CD4-positive, alpha-beta T cell treated with Interferon gamma for 1 hour (primary cell): ENCODE data around the gene ACER2.

Experiments used
- DNase-seq: peaks from one replicate; pipeline ENCODE4 v3.0.0-alpha.2; 2020

The ACER2 gene

DNA sequence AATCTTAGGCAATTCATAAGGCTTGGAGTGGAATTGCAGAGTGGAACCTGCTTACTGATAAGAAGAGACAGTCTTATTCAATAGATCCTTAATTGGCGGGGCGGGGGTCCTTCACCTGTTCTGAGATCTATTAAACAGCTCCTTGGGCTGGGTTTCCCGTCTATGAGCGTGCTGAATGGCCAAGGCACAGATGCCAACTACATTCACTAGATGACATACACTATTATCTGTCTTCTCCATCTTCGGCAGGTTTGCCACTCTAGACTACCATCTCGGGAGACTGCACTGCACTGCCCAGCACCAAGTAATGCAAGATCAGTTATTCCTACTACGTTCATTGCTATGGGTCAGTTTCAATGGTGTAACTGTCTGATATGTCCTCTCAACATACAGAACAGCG lies 81.5 kb downstream of the ACER2 start:
- no peak for DNase-seq

DNA sequence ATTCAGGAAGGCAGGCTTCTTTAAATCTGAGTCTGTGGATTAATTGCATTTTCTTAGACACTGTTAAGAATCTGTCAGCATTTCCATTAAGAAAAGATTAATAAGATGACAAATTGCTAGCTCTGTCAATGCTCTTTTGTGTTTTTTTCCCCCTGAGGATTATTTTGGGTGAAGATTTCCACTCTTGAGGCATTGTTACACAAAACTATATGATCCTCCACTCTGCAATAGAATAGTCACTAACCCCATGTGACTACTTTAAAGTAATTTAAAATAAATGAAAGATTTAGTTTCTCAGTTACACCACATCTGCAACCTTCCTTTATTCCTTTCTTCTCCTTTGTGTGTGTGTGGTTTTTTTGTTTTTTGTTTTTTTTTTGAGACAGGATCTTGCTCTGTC lies 82.0 kb downstream of the ACER2 start:
- DNase-seq, result no peak

DNA sequence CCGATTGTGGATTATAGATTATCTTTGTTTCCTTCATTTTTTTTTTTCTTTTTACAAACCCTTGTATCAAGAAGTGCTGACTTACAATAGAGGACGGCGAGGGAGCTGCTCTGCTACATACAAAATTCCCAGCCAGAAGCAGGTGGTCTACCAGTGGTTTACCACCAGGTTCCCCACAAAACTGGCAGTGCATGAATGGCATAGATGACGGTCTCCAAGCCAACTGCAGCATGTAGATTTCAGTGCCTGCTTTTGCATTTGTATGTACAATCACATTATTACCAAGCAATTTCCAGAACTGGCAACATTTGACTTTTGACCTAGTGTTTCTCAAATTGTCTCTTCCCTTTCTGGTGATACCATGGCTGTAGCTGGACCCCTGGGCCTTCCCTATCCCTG lies 84.0 kb downstream of the ACER2 start:
- DNase-seq, result no peak

- peak; percentile 9 for DNase-seq
Observed at GRCh38 chr9:19493174-19493811, 84.5 kb downstream of the ACER2 start.

GRCh38 chr9:19493876-19494275 lies 85.1 kb downstream of the ACER2 start:
- no peak for DNase-seq

DNA sequence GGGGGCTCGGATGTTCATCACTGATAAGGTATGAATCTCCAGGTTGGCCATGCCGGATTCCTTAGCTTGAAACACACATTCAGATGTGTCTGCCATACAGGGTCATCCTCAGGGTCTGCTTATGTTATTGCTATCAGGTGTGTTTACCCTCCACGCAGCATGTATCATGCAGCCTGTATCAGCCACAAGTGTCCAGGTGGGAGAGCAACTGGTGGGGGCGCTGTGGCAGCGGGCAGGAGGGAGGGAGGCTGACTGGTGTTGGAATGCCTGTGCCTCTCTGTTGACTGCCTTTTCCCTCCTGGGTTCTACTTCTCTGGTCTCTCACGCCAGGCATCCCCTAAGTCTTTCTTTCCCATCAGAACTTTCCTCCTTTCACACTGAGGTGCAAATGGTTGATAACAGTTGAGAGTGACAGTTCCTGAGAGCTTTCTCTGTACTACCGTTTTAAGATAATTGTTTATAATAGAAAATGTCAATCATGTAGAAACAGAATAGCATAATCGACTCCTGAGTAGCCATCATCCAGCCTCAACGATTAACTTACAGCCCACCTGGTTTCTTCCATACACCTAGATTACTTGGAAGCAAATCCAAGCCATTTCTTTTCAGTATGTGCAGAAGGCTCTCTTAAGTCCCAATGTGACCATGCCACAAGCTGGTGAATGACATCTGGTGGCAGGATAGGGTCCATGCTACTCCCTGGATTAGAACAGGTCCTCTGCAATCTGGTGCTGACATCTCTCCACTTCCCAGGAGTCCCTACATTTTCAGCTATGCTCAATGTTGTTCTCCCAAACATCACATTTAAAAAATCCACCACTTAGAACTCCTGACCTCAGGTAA lies 86.6 kb downstream of the ACER2 start:
- DNase-seq, result no peak

DNA sequence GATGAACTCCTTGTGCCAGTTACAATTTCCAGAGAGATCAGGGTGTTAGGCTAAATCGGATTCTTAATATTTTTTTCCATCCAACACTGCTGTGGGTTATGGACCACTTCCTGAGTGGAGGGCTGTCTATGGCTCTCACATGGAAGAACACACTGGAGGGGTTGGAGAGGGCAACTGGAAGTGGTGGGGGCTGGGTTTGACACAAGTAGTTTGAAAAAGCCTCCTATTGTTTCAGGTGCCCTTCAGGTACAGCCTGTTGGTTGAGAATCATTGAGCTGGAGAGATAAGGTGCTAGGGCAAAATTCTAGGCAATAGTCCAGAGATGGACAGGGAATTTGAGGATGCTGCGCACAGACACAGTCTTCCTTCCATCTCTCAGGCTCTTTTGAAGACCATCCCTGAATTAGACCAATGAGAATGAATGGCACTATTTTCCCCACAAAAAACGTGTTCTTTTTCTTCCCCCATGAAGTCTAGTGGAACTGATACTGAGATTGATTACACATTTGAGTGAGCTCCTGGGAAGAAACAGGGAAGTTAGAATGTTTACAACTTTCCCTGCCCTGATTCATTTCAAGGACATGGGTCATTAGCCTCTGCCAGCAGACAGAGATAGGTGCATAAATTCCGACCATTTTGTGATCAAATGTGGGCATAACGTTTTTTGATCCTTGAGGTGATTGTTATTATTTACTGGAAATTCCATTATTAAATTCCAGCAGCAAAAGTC lies 87.7 kb downstream of the ACER2 start:
- DNase-seq, result no peak

DNA sequence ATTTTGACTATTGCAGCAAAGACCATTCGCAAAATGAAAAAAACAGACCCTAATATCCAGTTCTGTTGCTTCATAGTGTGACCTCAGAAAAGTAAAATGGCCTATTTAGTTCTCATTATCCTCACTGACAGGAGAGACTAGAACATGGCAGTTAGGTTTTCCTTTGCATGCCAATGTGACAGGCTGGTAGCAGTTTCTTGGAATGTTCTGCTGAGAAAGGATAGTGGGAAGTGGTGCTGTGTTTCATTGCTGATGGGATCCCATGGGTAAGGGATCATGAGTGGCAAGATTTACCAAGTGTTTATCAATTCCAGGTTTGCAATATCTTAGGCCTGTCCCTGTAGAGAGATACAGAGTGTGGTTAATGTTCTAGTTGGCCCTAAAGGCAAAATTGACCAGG lies 88.5 kb downstream of the ACER2 start:
- DNase-seq, result no peak

- no peak for DNase-seq
Observed at GRCh38 chr9:19498015-19498414, 89.2 kb downstream of the ACER2 start.
